Hepatocyte (in vitro differentiated cells): Measurements from ENCODE around the gene SEMA5A.

Experiments
- EZH2 ChIP-seq: fragments of 200-600 bp; sonication (generic); IDR thresholded peaks from 2 replicates; pipeline ENCODE4 v1.6.1; 2016; ENCODE audit warnings: antibody characterized with exemption, mild to moderate bottlenecking, borderline replicate concordance
- EZH2phosphoT487 ChIP-seq: fragments of 200-600 bp; sonication (generic); IDR thresholded peaks from one replicate; pipeline ENCODE4 v1.6.1; 2018; ENCODE audit warnings: antibody characterized with exemption, mild to moderate bottlenecking, low read depth, moderate library complexity; ENCODE audit not compliant: unreplicated experiment, severe bottlenecking
- TF ChIP-seq, protein P1 (sequence below): fragments of 200-600 bp; sonication (generic); IDR thresholded peaks from 2 replicates; pipeline ENCODE4 v1.5.1; 2016; ENCODE audit warnings: antibody characterized with exemption, mild to moderate bottlenecking; ENCODE audit not compliant: poor library complexity

DNA sequence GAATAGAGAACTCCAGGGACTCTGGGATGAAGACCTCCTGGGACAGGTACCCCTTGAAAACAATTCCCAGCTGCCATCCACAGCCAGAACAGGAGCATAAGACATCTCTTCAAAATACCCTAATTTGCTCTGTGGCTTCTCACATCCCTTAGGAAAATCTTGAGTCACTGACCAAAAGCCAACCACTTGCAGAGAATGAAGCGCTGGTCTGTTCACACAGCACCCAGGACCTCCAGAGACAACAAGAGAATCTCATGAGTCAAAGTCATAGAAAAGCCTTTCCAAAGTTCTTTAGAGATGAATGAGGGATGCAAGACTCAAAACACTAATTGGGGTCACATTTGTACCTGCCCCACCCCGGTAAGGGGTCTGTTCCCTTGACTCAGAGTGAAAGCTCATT is 210.6 kb downstream of the SEMA5A start:
- TF ChIP-seq EZH2 (no peak), EZH2phosphoT487 (no peak)
- TF ChIP-seq, protein P1, sequence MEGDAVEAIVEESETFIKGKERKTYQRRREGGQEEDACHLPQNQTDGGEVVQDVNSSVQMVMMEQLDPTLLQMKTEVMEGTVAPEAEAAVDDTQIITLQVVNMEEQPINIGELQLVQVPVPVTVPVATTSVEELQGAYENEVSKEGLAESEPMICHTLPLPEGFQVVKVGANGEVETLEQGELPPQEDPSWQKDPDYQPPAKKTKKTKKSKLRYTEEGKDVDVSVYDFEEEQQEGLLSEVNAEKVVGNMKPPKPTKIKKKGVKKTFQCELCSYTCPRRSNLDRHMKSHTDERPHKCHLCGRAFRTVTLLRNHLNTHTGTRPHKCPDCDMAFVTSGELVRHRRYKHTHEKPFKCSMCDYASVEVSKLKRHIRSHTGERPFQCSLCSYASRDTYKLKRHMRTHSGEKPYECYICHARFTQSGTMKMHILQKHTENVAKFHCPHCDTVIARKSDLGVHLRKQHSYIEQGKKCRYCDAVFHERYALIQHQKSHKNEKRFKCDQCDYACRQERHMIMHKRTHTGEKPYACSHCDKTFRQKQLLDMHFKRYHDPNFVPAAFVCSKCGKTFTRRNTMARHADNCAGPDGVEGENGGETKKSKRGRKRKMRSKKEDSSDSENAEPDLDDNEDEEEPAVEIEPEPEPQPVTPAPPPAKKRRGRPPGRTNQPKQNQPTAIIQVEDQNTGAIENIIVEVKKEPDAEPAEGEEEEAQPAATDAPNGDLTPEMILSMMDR = no peak
